Heart left ventricle (tissue), 16 donors: ENCODE results near the gene CKS1B. TPM values are rescaled to one million over a fixed set of nuclear protein-coding genes. Genes with fewer than 3 reads are reported as not detected.

Source experiments
- ATAC-seq, 4 donors: fragments of 200-7000 bp; cut with Tn5 transposase; one replicate each; pipeline ENCODE4 v1.9.1; 2020 to 2022; ENCODE audit warnings: moderate library complexity in 4 of 4, mild to moderate bottlenecking in 3 of 4, moderate number of reproducible peaks in 1 of 4
- DNase-seq, 5 donors: peaks; one replicate each; pipeline ENCODE4 v3.0.0-alpha.2; 2020
- H3K27ac ChIP-seq, 12 donors: fragments of 200-600 bp; sonication (generic) in 4 of 12; one replicate each; pipeline versions ENCODE4 v1.5.0 to v1.8.0; 2016 to 2022; ENCODE audit warnings: mild to moderate bottlenecking in 2 of 12
- H3K27me3 ChIP-seq, 9 donors: fragments of 200-600 bp; sonication (generic) in 2 of 9; one replicate each; pipeline versions ENCODE4 v1.5.1 to v1.8.0; 2016 to 2022; ENCODE audit warnings: mild to moderate bottlenecking in 3 of 9
- H3K36me3 ChIP-seq, 9 donors: fragments of 200-600 bp; sonication (generic) in 2 of 9; one replicate each; pipeline versions ENCODE4 v1.5.0 to v1.8.0; 2018 to 2022; ENCODE audit warnings: mild to moderate bottlenecking in 2 of 9
- H3K4me1 ChIP-seq, 12 donors: fragments of 200-600 bp; sonication (generic) in 4 of 12; one replicate each; pipeline versions ENCODE4 v1.5.0 to v1.8.0; 2016 to 2022; ENCODE audit warnings: mild to moderate bottlenecking in 3 of 12
- H3K4me3 ChIP-seq, 12 donors: fragments of 200-600 bp; sonication (generic) in 4 of 12; one replicate each; pipeline versions ENCODE4 v1.5.0 to v1.8.0; 2017 to 2022; ENCODE audit warnings: mild to moderate bottlenecking in 9 of 12, moderate library complexity in 4 of 12
- H3K9me3 ChIP-seq, 12 donors: fragments of 200-600 bp; sonication (generic) in 4 of 12; one replicate each; pipeline versions ENCODE4 v1.5.0 to v1.8.0; 2016 to 2022; ENCODE audit warnings: mild to moderate bottlenecking in 1 of 12
- CTCF ChIP-seq, 12 donors: fragments of 200-600 bp; sonication (generic) in 4 of 12; IDR thresholded peaks; one replicate each; pipeline versions ENCODE4 v1.5.0 to v1.8.0; 2018 to 2022; ENCODE audit warnings: antibody characterized with exemption in 12 of 12, mild to moderate bottlenecking in 5 of 12
- POLR2A ChIP-seq, 2 donors: fragments of 450-650 bp; IDR thresholded peaks; one replicate each; pipeline ENCODE4 v1.6.1; 2017; ENCODE audit warnings: antibody characterized with exemption in 2 of 2, mild to moderate bottlenecking in 2 of 2, moderate library complexity in 2 of 2
- WGBS, 4 donors: extraction: QIAGEN DNeasy Blood & Tissue Kit in 2 of 4; methylation state at CpG; one replicate each; pipeline versions ENCODE4 v1.1.5 to v1.1.7; 2013 to 2018; 5-methylcytosine and 5-hydroxymethylcytosine counted together
- intact Hi-C, 10 donors: fragments of 100-400 bp; cut with DNase I; formaldehyde crosslinking; loops; one replicate each; pipeline versions ENCODE4 v1.11.1 to v1.14.2; 2022
- polyA plus RNA-seq, 2 donors: library from polyadenylated mRNA; stranded (reverse); fragments of 200-250 nt; gene quantifications; one replicate each; pipeline ENCODE4 v1.2.3, GENCODE V29; 2013
- total RNA-seq, 9 donors: library from RNA; depleted of rRNA in 2 of 9; stranded (reverse); fragments of >200 nt in 2 of 9; fragmentation: NEBNext Ultra II Directional in 3 of 9; extraction: Animal tissue kit (Norgen Biotek cat#: 25700) in 3 of 9; gene quantifications; one replicate each; pipeline versions ENCODE4 v1.1.0 to v1.2.4, GENCODE V29; 2016 to 2023
- donor health status: ischemic (EF 13 %, LVEDD 7.1; RV severe dilation, severe dysfunction).
- donor health status: healthy with polysubstance abuse.
- donor health status: DM: no; HTN: yes; CAD: no.
- donor health status: DM: no; HTN: no; CAD: no.
- donor health status: ischemic (EF 25% LVEDD 6.9; RV normal size, moderate dysfunction).
- donor health status: ischemic (EF 25% LVEDD 5.7; RV mildly dilated, moderate dysfunction).
- donor health status: healthy.
- donor health status: DM: yes; HTN: yes; CAD: no.
- donor health status: ischemic (EF 35%, LVEDD 5.7; RV mildly dilated, moderate dysfunction).
- donor health status: nonischemic (EF 11% LVEDD 7.7; RV severe dilation, severe dysfunction).
- donor health status: DM: yes; HTN: yes; CAD: no.
- donor health status: PGD.
- donor health status: ischemic (EF 29% LVEDD 5.4; RV normal size, mild dysfunction).
- donor health status: nonischemic (EF 23%, LVEDD 6.1; RV moderate dilation, normal function).

CKS1B gene
- total and polyA plus RNA-seq, 11 donors, result 6.8 to 48.9 (median 16.7) TPM

- WGBS, 4 donors, result 73 to 82% (median 79%) methylated on average over 14 to 15 of the region's 15 CpGs
- Histone ChIP-seq H3K9me3 (no peaks in the 10 kb centered on the region), H3K4me3 (peak overlapping the region in 1 of 12 donors; percentile 35), H3K4me1 (peaks cover 8 to 50% (median 37%) of the 10 kb centered on the region in 12 donors), H3K27ac (peak overlapping the region in 2 of 12 donors; percentile 11 to 29), H3K36me3 (peaks cover 0 to 34% (median 22%) of the 10 kb centered on the region in 9 donors), H3K27me3 (no peaks in the 10 kb centered on the region)
- intact Hi-C loops, result loop anchor here in 1 of 10 donors (10.0 kb wide), 1 partner anchor 103 kb away; the partner anchor contains the start of gene ADAM15
- ATAC-seq, result no peak
- peak in 1 of 5 donors; percentile 59 for DNase-seq
- TF ChIP-seq CTCF (IDR thresholded peaks at IDR 0.05) (no peak), POLR2A (IDR thresholded peaks at IDR 0.05) (no peak)
Measured at GRCh38 chr1:154951901-154952657, 22.4 kb upstream of the CKS1B start.

GRCh38 chr1:154952664-154953063 lies 21.8 kb upstream of the CKS1B start:
- H3K27me3 ChIP-seq, result no peaks in the 10 kb centered on the region
- ATAC-seq, result no peak
- TF ChIP-seq POLR2A (IDR thresholded peaks at IDR 0.05) (no peak), CTCF (IDR thresholded peaks at IDR 0.05) (no peak)
- H3K4me1 ChIP-seq, result peaks cover 8 to 55% (median 39%) of the 10 kb centered on the region in 12 donors
- no peaks in the 10 kb centered on the region for H3K9me3 ChIP-seq
- H3K36me3 ChIP-seq, result peaks cover 0 to 29% (median 17%) of the 10 kb centered on the region in 9 donors
- intact Hi-C loops, result loop anchor here in 1 of 10 donors (10.0 kb wide), 1 partner anchor 102 kb away; the partner anchor contains the start of gene ADAM15
- no peak overlapping the region for H3K4me3 ChIP-seq
- H3K27ac ChIP-seq, result peak overlapping the region in 2 of 12 donors; percentile 11 to 85
- WGBS, 4 donors, result 71 to 77% (median 74%) methylated on average over 6 of the region's 6 CpGs
- peak in 1 of 5 donors; percentile 10 for DNase-seq

GRCh38 chr1:154953611-154954038 lies 20.9 kb upstream of the CKS1B start:
- no peak for TF ChIP-seq CTCF (IDR thresholded peaks at IDR 0.05)
- TF ChIP-seq POLR2A (IDR thresholded peaks at IDR 0.05), result no peak
- Histone ChIP-seq H3K27ac (peak overlapping the region in 1 of 12 donors; percentile 85), H3K4me1 (peaks cover 8 to 64% (median 39%) of the 10 kb centered on the region in 12 donors), H3K4me3 (peak overlapping the region in 1 of 12 donors; percentile 16), H3K9me3 (no peaks in the 10 kb centered on the region), H3K27me3 (no peaks in the 10 kb centered on the region), H3K36me3 (peaks cover 0 to 29% (median 17%) of the 10 kb centered on the region in 9 donors)
- no peak for ATAC-seq
- WGBS, 4 donors, result 52 to 57% (median 54%) methylated on average over 2 of the region's 2 CpGs
- DNase-seq, result peak in 1 of 5 donors; percentile 17
- intact Hi-C loops, result loop anchor here in 1 of 10 donors (10.0 kb wide), 1 partner anchor 101 kb away; the partner anchor contains the start of gene ADAM15

- ATAC-seq (no peak), DNase-seq (no peak)
- Histone ChIP-seq H3K4me1 (peaks cover 8 to 65% (median 39%) of the 10 kb centered on the region in 12 donors), H3K27me3 (no peaks in the 10 kb centered on the region), H3K36me3 (peaks cover 0 to 32% (median 25%) of the 10 kb centered on the region in 9 donors), H3K4me3 (peak overlapping the region in 5 of 12 donors; percentile 56 to 82 (median 78)), H3K9me3 (no peaks in the 10 kb centered on the region), H3K27ac (peak overlapping the region in 1 of 12 donors; percentile 85)
- TF ChIP-seq CTCF (IDR thresholded peaks at IDR 0.05), result no peak
- TF ChIP-seq POLR2A (IDR thresholded peaks at IDR 0.05), result no peak
- intact Hi-C loops, result loop anchor here in 1 of 10 donors (10.0 kb wide), 1 partner anchor 100 kb away; the partner anchor contains the start of gene ADAM15
- 68 to 88% (median 75%) methylated on average over 3 of the region's 3 CpGs for WGBS, 4 donors
Measured at GRCh38 chr1:154954541-154954940, 19.9 kb upstream of the CKS1B start.
